Urinary bladder (tissue), 4 donors: ENCODE measurements around the gene MED10. TPM values are rescaled to one million over a fixed set of nuclear protein-coding genes. Genes with fewer than 3 reads are reported as not detected.
A peak's percentile ranks its signal among the peaks of the same experiment; 100 is the strongest.

Experiments used
- DNase-seq: peaks from one replicate; pipeline ENCODE4 v3.0.0-alpha.2; 2015; ENCODE audit errors: extremely low spot score
- H3K27ac ChIP-seq: one replicate; pipeline ENCODE4 v1.5.1; 2013; ENCODE audit warnings: low read depth, mild to moderate bottlenecking, moderate library complexity
- H3K36me3 ChIP-seq: one replicate; pipeline ENCODE4 v1.6.1; 2013; ENCODE audit warnings: mild to moderate bottlenecking, moderate library complexity; ENCODE audit not compliant: insufficient read depth
- H3K4me1 ChIP-seq: one replicate; pipeline ENCODE4 v1.6.1; 2013; ENCODE audit warnings: mild to moderate bottlenecking, moderate library complexity; ENCODE audit not compliant: insufficient read depth
- H3K4me3 ChIP-seq: one replicate; pipeline ENCODE4 v1.5.1; 2013; ENCODE audit warnings: low read depth, low read length
- WGBS: extraction: QIAGEN DNeasy Blood & Tissue Kit; methylation state at CpG from one replicate; pipeline ENCODE4 v1.1.7; 2013; 5-methylcytosine and 5-hydroxymethylcytosine counted together
- polyA plus RNA-seq: library from polyadenylated mRNA; stranded (reverse); fragments of 200-250 nt; gene quantifications from one replicate; pipeline ENCODE4 v1.2.3, GENCODE V29; 2013
- total RNA-seq: library from RNA; depleted of rRNA; stranded (reverse); fragments of >200 nt; gene quantifications from one replicate; pipeline ENCODE4 v1.2.3, GENCODE V29; 2014
- donor health status: healthy with polysubstance abuse.
- donor health status: healthy.

MED10 gene
- total and polyA plus RNA-seq, 2 donors = 15.1 to 44.7 TPM

DNA sequence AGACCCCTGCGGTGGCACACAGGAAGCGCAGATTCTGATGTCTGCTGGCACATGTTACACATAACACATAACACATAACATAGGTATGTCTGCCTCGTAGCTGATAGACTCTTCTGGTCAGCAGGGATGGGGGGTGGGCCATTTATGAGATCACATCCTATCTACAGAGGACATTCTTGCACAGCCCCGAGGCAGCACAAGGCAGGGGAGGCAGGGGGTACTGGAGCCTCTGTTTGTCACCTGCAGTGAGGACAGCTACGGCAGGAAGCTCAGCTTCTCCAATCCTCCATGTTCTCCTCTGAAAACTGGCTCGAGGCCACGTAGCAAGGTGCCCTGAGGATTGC lies 16.7 kb upstream of the MED10 start:
- Histone ChIP-seq H3K4me1 (no peaks in the 10 kb centered on the region), H3K4me3 (no peak overlapping the region), H3K27ac (no peak overlapping the region), H3K36me3 (no peaks in the 10 kb centered on the region)
- DNase-seq = no peak
- WGBS = 65% methylated on average over 7 of the region's 7 CpGs

DNA sequence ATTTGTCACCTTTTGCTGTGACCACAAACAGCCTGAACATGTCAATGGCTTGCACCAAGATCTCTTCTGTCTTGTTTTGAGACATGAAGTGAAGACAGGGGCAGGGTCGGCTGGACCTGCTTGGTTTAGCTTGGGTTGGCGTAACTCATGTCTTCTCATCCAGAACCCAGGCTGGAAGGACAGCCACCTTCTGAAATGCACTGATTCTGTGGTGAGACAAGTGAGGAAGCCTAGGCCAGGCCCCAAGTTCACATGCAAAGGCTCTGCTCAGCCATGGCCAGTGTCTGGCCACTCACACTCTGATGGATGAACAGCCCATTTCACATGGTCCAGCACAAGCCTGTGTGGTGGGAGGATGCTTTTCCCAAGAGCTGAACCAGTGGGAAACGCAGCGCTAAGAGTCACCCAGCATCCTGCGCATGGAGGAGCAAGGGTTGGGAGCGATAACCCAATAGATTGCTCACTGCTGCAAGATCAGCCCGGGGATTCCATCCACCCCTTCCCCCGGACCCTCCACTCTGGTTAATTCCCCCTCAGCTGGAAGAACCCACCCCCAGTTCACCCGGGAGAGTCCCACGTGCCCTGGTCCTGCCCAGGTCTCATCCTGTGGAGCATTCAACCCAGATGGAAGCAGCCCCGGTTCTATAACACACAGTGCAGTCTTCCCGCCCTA lies 16.2 kb upstream of the MED10 start:
- Histone ChIP-seq H3K27ac (no peak overlapping the region), H3K36me3 (no peaks in the 10 kb centered on the region), H3K4me1 (no peaks in the 10 kb centered on the region), H3K4me3 (no peak overlapping the region)
- no peak for DNase-seq
- WGBS = 89% methylated on average over 12 of the region's 12 CpGs

DNA sequence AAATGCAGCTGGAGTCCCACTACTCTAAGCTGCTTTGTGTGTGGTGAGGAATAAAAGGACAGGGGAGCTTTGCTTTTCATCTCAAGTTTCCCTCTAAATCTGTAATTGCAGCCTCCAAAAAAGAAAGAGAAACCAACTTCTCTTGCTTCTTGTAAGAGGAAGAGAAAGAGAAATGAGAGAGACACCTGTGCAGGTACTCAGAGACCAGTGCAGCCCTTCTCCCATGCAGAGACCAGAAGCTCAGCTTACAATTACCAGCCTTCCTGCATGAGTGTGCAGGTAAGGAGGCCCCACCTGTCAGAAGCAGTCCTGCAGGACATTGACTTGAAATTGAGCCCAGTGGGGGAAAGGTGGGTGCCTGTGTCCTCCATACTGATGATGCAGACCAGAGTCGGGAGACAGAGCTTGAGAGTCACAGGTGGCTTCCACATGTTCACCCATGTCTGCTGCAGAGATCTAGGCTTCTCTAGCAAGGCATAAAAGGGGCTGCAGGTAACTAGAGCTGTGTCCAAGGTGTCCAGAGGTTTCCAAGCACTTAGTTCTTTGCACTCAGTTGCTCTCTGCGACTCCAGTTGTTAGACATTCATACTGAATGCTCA lies 15.3 kb upstream of the MED10 start:
- Histone ChIP-seq H3K4me1 (no peaks in the 10 kb centered on the region), H3K27ac (no peak overlapping the region), H3K36me3 (no peaks in the 10 kb centered on the region), H3K4me3 (no peak overlapping the region)
- WGBS = 86% methylated on average over 2 of the region's 2 CpGs
- DNase-seq = no peak

DNA sequence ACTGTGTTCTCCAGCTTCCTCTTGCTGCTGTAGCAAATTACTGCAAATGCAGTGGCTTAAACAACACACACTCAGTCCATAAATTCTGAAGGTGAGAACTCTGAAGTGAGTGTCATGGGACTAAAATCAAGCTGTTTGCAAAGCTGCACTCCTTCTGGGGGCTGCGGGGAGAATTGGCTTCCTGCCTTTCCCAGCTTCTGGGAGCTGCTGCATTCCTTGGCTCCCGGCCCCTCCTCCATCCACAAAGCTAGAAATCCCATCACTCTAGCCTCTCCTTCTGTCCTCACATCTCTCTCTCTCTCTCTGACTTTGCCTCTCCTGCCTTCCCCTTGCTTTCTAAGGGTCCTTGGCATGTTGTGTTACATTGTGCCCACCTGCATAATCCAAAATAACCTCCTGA lies 14.2 kb upstream of the MED10 start:
- Histone ChIP-seq H3K36me3 (no peaks in the 10 kb centered on the region), H3K4me3 (no peak overlapping the region), H3K27ac (no peak overlapping the region), H3K4me1 (no peaks in the 10 kb centered on the region)
- DNase-seq = no peak
- WGBS = 28% methylated on average over 2 of the region's 2 CpGs

DNA sequence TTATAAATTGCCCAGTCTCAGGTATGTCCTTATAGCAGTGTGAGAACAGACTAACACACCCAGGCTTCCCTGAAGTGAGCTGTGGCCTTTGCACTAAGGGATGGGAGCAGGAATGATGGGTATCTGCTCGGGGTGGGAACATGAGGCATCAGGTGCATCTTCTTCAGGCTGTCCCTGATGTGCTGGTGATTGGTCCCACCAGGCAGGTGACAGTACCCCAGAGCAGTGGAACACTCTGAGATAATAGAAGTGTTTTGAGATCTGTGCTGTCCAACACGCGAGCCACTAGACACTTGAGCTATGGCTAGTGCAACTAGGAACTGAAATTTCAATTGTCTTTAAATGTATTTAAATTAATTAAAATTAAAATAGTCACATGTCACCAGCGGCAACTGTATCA lies 12.8 kb upstream of the MED10 start:
- 85% methylated on average over 4 of the region's 4 CpGs for WGBS
- Histone ChIP-seq H3K27ac (no peak overlapping the region), H3K36me3 (no peaks in the 10 kb centered on the region), H3K4me3 (no peak overlapping the region), H3K4me1 (no peaks in the 10 kb centered on the region)
- DNase-seq = no peak

DNA sequence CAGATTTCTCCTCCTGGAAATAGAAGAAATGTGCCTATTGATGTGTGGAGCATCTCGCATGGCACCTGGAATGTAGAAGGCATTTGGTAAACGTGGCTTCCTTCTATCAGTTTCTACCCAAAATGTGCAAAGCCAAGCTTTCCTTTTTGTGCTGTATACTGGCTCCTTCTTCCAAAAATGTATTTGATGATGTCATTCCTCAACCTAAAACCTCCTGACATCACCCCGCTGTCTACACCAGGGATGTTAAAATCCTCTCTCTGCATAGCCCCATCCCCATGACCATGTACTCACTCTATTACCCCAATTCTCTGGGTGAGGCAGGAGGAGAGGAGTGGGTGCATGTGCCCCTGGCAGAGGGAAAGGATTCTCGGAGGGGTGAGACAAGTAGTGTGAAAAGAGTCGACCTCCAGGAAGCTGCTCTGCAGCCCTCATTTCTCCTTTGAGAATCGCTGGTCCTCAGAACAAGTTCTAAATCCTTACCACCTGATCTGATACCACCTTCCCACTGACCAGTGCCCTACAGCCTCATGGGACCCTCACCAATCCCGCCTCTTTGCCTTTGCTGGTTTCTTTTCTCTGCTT lies 11.7 kb upstream of the MED10 start:
- H3K4me1 ChIP-seq = no peaks in the 10 kb centered on the region
- no peak overlapping the region for H3K4me3 ChIP-seq
- H3K36me3 ChIP-seq = no peaks in the 10 kb centered on the region
- H3K27ac ChIP-seq = no peak overlapping the region
- 78% methylated on average over 7 of the region's 7 CpGs for WGBS
- DNase-seq = no peak

DNA sequence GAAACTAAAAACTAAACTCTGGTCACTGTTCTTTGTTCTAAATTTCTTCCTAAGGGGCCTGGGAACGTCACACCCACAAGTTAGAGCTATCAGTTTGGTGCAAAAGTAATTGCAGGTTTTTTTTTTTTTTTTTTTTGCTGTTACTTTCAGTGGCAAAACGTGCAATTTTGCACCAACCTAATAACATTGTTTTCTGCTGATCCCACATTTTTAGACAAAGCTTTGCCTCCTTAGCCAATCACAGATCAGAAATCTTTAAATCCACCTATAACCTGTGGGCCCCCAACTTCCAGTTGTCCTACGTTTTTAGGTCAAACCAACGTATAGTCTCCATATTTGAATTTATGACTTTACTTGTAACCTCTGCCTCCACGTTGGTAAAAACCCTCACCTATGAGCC lies 11.1 kb upstream of the MED10 start:
- WGBS = 76% methylated on average over 5 of the region's 5 CpGs
- no peaks in the 10 kb centered on the region for H3K36me3 ChIP-seq

DNA sequence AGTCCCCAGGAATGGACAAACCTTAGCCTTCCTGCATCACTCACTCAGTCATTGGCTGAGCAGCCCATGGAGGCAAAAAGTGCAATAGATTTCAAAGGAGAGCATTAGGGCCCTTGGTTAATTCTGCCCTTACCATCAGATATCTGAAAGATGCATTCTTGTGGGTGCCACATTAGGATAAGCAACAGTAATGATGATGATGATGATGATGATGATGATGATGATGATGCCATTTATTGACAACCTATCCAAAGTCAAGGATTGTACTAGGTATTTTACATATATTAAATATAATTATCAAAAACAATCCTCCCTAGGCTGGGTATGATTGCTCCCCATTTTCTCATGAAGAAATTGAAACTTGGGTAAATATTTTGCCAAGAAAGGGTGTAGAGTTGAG lies 9.6 kb upstream of the MED10 start:
- Histone ChIP-seq H3K4me3 (no peak overlapping the region), H3K27ac (no peak overlapping the region), H3K36me3 (no peaks in the 10 kb centered on the region), H3K4me1 (no peaks in the 10 kb centered on the region)
- no peak for DNase-seq

More for the DNA sequence above, 11.1 kb upstream of the MED10 start:
- DNase-seq = no peak
- no peaks in the 10 kb centered on the region for H3K4me1 ChIP-seq
- no peak overlapping the region for H3K4me3 ChIP-seq
- H3K27ac ChIP-seq = no peak overlapping the region

DNA sequence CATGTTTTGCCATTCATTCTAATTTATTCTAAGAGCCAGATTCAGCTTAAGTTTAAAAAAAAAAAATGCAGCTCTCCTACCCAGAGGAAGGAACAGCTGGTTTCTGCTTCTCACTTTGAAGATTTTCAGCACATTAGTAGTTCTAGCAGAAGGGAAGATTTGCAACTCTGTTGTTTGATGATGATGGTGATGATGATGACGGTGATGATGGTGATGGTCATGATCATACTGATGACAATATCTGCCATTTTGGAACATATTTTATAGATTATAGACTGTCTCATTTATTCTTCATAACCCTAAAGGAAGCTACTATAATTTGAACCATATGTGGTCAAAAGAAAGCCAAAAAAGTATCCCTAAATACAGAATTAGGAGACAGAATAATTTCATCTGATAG lies 7.9 kb upstream of the MED10 start:
- Histone ChIP-seq H3K36me3 (no peaks in the 10 kb centered on the region), H3K4me3 (no peak overlapping the region), H3K4me1 (no peaks in the 10 kb centered on the region), H3K27ac (no peak overlapping the region)
- 77% methylated on average over 1 of the region's 1 CpG for WGBS
- DNase-seq = no peak

DNA sequence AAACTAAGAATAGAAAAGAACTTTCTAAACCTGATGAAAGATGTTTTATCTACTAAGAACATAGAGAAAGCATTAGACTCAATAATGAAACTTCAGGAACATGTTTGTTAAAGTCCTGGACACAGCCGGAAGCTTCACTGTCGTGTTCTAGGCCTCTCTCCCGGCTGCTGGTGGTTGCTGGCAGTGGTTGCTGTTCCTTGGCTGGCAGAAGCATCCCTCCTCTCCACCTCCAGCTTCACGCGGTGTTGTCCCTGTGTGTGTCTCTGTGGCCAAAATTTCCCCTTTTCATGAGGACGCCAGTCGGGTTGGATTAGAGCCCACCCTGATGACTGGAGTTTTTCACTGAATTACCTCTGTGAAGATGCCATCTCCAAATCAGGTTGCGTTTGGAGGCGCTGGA lies 6.5 kb upstream of the MED10 start:
- H3K4me1 ChIP-seq = no peaks in the 10 kb centered on the region
- no peak overlapping the region for H3K4me3 ChIP-seq
- H3K27ac ChIP-seq = no peak overlapping the region
- WGBS = 92% methylated on average over 9 of the region's 9 CpGs
- DNase-seq = no peak
- no peaks in the 10 kb centered on the region for H3K36me3 ChIP-seq

DNA sequence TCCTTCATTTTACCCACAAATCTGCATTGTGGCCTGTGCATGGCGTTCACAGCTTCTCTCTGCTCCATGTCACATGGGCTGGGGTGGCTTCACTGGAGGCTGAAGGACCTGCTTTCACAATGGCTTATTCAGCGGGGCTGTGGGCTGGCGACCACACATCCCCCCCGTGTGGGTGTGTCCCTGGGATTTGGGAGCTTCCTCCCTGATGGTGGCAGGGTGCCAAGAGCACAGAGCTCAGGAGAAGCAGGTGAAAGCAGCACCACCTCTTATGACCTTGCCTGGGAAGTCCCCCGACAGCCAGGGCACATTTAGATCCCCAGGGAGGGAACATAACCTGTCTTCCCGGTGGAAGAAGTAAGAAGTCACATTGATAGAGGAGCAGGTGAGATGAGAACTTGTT lies 5.0 kb upstream of the MED10 start:
- Histone ChIP-seq H3K27ac (no peak overlapping the region), H3K36me3 (no peaks in the 10 kb centered on the region), H3K4me3 (no peak overlapping the region), H3K4me1 (no peaks in the 10 kb centered on the region)
- DNase-seq = no peak
- WGBS = 54% methylated on average over 6 of the region's 6 CpGs

DNA sequence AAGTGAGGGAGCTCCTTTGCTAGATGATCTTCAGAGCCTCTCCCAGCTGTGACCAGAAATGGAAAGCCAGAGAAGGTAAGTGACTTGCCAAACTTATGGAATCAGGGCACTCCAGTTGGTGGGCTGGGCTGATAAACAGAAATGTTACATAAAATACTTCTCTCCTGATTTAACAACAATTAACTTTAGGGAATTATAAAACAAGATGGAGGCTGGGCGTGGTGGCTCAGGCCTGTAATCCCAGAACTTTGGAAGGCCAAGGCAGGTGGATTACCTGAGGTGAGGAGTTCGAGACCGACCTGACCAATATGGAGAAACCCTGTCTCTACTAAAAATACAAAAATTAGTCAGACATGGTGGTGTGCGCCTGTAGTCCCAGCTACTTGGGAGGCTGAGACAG lies 899 bp upstream of the MED10 start:
- H3K4me1 ChIP-seq = no peaks in the 10 kb centered on the region
- no peak overlapping the region for H3K27ac ChIP-seq
- no peak for DNase-seq
- WGBS = 98% methylated on average over 4 of the region's 4 CpGs
- no peak overlapping the region for H3K4me3 ChIP-seq
- H3K36me3 ChIP-seq = no peaks in the 10 kb centered on the region

DNA sequence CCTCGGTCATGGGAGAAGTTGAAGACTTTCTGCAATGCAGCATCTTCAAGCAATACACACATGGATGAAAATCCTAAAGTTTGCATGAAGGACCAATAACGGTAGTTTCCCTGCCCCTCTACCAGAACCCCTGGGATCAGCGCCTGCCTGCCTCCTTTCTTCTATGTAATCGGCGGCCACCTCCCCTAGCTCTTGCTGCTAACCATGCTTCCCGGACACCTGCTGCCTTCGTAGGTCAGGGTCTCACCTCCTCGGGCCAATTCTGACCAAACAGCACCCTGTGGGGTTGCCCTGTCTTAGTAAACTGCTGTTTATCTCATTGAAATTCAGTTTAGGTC lies 388 bp upstream of the MED10 start:
- DNase-seq = no peak
- no peaks in the 10 kb centered on the region for H3K4me1 ChIP-seq
- no peaks in the 10 kb centered on the region for H3K36me3 ChIP-seq
- H3K4me3 ChIP-seq = peak overlapping the region; percentile 86
- 6% methylated on average over 8 of the region's 8 CpGs for WGBS
- H3K27ac ChIP-seq = no peak overlapping the region

DNA sequence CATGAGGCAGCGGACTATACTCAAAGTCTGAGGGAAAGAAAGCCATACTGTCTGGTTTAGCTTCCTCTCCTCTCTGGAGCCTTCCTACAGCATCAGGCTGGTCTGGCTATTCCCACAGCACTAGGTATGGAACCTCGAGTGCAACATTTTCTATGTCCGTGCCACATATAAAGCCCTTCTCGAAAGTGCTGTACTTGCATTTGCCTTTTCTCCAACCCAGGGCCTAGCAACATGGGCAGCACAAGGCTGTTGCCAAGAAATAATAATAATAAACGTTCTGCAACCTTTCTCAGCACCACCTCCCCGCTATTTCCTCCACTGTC lies 804 bp downstream of the MED10 start:
- Histone ChIP-seq H3K4me1 (no peaks in the 10 kb centered on the region), H3K27ac (no peak overlapping the region), H3K4me3 (peak overlapping the region; percentile 86), H3K36me3 (no peaks in the 10 kb centered on the region)
- DNase-seq = no peak
- 30% methylated on average over 6 of the region's 6 CpGs for WGBS
